SW480 (cell line): ENCODE measurements around the gene SLC35C1.

Experiments
- DNase-seq: peaks from one replicate; pipeline ENCODE4 v3.0.0-alpha.2; 2016; ENCODE audit warnings: low spot score

SLC35C1 gene

DNA sequence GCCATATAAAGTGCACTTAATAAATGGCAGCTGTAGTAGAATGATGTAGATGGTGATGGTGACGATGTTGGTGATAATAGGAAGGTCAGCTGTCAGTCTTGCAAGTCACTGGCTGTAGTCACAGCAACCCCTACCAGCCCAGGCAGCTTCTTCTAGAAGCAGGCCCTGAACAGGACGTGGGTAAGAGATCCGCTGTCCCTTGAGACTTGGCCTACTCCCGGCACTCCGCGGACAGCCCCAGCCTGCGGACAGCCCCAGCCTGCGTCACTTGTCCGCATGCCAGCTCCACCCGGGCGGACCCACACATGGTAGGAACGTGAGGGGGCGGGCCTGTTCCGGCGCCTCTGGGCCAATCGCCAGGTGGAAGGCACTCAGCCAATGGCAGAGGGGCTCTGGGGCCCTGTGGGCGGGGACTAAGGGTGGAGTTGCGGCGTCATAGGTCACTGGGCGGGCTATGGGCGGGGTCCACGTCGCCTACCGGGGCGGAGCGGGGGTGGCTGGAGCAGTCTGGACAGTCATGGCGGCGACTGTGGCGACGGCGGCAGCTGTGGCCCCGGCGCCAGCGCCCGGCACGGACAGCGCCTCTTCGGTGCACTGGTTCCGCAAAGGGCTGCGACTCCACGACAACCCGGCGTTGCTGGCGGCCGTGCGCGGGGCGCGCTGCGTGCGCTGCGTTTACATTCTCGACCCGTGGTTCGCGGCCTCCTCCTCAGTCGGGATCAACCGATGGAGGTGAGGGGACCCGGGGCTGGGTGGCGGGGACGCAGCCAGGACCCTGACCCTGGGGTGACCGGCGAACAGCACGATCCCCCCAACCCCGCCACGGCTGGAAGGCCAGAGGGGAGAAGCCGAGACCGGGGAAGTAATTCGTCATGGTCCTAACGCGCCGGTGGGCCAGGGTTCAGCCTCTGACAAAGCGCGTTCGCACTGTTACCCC, 42.3 kb downstream of the SLC35C1 start, which contains the start of gene CRY2:
TSS of gene CRY2 (plus strand) at position 502 of the 937 bp plus-strand sequence. CDS start at position 518, 16 bp downstream.
- DNase-seq = peak; percentile 96

DNA sequence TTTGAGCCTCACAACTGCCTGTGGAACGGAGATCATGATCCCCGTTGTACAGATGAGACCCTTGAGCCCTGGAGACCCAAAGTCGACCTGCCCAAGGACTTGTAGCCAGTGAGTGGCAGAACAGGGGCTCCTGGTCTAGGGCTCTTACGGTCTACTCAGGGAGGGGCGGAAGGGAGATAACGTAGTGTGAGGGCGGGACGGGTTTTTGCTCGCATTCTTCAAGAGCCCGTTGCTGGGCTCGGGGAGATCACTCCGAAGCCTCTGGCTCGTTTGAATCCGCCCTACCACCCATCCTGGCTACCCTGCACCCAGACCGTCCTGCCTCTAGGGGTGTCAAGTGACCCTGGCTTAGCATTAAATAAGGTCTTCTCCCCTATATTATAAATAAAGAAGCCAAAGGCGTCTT, 43.0 kb downstream of the SLC35C1 start:
- peak; percentile 51 for DNase-seq

DNA sequence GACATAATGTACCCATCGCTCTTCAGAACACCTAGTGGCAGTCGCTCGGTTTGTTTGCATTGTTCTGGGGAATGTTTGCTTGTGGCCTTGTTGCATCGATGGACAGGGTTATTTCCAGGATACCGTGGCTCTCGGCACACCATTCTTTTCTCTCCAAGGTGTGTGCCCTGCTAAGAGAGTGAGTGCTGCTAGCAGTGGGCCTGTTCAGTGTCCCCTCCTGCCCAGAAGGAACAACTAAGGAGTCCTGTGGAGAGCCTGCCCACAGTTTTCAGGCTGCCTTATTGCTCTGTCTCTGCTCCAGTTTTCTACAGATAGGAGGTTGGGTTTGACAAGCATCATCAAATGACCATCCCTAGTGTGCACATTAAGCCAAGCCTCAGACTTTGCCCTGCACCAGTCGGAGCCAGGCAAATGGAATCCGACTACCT, 43.7 kb downstream of the SLC35C1 start:
- DNase-seq = no peak

DNA sequence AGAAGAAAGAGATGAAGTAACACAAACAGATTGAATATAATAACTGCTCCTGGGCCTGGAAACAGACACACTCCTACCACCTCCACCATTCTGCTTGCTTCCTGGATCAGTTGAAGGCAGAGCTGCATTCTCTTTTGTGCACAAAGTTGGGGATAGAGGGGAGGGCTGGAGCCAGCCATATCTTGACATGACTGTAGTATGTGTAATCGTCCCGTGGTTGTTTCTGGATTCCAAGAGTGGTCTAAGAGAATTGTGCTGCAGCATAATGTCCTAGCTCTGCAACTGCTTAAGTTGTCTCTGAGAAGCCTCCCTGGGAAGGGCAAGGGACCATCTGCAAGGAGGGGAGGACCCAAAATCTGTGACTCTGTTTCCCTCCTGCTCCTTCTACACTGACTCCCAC, 45.5 kb downstream of the SLC35C1 start:
- DNase-seq = no peak

DNA sequence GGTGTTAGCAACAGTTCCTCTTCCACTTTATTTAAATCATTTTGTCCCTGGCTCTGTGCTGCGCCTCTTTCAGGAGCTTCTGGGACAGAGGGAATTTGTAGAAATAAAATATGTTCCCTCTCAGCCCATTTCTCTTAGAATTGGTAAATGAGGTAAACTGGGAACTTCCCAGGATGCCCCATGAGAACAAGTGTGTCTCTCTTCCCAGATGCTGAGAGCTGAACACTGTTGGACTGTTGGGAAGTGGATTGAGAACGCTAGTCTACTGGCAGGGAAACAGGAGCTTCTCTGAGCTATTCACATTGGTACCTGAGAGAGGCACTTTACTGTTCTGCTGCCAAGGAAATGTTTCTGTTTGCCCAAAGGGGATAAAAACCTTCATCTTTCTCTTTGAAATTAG, 46.3 kb downstream of the SLC35C1 start:
- DNase-seq = no peak

DNA sequence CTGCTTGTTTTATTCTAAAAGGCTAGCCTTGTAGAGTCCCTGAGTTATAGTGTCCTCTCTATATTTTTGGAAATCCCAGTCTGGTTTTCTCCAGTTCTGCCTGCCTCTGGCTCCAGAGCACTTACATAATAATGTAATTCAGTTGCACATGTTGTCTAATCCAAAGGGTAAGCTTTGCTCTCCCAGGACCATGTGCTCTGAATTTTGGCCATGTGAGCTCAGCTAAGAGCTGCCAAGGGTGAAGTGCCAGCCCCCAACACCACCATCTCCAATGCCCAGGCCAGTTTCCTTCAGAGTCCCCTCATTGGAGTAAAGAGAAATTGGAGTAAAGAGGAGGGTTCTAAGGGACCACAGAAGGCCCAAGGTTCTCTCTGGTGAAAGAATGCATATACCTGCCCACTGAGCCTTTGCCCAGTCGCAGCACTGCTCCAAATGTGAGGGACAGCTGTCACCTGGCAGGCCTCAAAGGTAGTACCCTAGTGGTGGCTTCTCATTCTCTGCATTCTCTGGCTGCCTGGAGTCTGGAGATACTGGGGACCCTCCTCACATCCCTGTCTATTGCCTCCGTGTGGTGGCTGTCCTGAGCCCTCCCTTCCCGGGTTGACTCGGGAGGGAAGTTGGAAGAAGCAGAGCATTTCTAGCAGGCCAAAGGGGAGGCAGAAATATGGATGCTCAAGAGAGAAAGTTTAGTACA, 47.2 kb downstream of the SLC35C1 start:
- no peak for DNase-seq

DNA sequence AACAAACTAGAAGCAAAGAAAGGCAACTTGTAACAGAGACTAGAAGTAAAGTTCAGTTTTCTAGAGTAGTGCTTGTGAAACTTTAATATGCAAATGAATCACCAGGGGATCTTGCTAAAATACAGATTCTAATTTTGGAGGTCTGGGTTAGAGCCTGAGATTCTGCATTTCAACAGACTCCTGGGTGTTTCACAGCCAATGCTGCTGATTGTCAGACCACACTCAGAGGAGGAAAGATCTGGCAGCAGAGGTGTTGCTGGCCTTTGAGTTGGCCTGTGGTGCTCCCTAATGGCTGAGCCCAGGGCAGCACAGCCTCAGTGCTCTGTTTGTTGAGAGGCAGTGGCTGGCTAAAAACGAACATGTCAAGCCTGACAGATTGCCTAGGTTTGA, 47.8 kb downstream of the SLC35C1 start:
- no peak for DNase-seq

DNA sequence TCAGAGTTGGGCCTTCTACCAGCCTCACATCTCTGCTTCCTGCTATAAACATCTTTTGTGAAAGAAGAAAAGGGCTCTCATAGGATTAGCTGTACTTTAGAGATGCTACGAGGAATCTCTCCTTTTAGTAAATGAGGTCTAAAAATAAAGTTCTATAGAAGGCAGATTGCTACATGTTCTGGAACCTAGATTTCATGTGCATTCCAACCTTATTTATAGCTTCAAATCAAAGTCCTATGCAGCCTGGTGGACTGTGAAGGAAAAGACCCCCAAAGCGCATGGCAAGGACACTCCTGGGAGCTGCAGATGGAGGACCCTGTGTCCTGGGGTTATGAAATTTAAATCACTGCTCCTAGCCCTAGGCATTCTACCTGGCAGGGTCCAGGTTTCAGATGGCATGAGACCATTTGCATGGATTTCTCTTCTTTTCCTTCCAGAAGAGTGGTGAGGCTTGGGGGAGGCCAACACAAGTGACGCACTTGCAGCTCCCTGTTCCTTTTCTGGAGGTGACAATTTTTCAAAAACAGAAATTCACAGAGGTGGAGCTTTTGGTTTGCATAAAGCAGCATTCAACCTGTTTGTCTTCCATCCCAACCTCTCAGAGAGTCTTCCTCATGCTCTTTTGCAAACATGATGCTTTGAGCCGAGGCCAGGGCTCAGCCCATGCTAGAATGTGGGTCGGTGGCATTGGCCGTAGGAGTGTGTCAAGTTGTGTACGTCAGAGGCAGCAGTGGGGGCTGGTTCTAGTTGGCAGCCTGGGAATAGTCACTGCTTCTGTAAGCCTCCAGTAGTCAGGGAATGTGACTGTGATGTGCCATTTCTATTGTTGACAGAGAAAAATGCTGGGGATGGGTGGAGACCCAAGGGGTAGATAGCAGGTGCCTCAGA, 48.6 kb downstream of the SLC35C1 start:
- DNase-seq = no peak

DNA sequence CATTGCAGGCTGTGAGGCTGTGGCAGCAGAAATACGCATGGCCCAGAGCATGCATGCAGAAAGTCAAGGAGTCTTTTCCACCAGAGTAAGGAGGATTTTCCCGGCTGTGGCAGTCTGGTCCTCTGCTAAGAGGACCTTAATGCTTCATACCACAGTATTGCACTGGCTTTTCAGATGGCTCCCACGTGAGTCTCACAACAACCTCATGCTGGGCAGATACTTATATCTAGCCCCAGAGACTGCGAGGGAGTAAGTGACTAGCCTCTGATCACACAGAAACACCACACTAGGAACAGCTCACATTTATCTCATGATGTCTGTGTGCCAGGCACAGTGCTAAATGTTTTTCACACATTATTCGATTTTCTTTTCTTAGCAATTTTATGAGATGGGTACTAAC, 50.4 kb downstream of the SLC35C1 start:
- no peak for DNase-seq

DNA sequence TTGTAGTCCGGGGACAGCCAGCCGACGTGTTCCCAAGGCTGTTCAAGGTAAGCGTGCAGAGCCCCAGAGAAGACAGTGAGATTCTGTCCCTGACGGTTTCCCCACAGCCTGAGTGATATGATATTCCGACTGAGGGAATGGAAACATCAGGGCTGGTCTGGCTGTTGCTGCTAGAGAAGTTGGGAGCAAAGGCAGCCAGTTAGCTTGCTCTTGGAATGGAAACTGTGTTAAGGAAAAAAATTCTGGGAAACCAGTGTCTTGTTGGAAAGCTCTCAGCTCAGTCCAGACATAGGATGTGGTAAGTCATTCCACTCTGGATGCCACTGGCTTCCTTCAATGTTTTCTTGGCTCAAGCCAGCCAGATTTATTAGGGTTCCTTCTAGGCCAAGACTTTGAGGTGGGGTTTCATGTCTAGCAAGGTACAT, 51.1 kb downstream of the SLC35C1 start:
- DNase-seq = no peak

DNA sequence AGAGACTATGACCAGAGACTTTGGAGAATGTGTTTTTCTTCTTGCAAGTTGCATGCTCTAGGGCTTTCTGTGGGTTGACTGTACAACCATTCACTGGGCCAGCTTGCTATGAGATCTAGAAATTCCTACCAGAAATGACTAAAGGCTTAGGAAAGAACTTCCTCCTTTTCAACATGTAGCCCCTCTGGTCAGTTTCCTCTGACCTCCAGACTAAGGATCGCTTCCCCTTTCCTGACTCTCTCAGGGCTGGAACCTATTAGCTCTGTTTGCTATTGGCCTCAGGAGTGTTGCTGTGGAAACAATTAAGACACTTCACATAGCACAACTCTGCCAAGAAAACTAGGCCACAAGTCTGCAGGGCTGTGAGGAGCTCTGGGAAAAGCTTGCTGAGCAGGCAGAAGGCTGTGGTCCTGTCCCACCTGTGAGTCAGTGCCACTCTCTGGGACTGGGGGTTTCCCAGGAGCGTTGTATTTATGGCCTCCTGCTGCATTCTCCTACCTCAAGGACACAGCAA, 53.1 kb downstream of the SLC35C1 start:
- no peak for DNase-seq

DNA sequence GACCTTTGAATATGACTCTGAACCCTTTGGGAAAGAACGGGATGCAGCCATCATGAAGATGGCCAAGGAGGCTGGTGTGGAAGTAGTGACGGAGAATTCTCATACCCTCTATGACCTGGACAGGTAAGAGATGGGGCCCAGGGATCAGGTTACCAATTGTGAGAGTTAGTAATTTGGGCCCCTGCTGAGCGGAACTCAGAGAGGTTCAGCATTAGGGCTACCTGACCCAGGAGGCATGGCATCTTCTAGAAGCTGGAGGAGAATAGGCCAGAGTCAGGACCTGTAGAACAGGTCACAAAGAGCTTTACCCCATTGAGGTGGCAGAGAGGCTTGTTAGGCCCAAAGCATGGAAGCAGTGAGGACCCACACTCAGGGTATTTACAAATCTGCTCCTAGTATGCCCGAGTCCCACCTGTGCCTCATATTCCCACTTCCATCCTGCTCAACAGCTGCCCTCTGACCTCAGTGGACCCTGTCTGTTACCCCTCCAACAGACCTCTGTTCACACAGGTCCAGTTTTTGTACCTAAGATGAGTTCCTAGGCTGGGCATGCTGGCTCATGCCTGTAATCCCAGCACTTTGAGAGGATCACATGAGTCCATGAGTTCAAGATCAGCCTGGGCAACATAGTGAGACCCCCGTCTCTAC, 53.9 kb downstream of the SLC35C1 start:
- no peak for DNase-seq

DNA sequence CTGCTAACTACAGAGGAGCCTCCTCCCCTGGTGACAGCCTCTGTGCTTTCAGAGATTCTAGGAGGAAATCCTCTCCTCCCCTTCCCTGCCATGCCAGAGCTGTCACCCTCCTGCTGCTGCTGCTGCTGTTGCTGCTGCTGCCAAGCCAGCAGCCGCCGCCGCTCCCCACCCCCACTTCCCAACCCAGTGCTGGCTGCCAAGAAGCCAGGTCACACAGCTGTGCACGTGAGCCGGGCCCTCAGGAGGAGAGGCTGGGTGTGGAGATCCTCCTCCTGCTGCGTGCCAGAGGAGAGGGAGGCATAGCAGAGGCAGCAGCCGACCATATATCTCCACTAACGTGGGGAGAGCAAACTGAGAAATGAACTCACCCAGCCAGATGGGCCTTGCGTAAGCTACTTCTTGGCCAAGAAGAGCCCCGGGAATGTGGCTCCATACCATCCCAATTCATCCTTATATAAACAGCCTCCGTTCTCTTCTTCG, 54.8 kb downstream of the SLC35C1 start:
- no peak for DNase-seq

DNA sequence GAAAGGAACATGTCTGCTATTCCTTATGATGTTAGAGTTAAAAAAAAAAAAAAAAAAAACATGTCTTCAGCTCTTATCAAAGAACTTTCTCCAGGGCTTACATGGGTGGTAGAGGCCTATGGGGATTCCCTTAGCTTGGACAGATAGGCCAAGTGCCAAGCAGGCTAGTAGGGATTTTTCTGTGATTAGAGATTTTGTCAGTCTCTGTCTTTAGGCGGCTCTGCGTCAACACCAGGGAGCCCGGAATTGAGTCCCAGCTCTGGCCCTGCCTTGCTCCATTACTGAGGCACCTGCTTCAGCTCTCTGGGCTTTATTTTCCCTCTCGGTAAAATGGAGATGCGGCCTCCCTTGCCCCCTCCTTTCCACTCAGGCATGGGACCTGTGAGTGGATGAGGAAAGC, 55.4 kb downstream of the SLC35C1 start:
- no peak for DNase-seq

DNA sequence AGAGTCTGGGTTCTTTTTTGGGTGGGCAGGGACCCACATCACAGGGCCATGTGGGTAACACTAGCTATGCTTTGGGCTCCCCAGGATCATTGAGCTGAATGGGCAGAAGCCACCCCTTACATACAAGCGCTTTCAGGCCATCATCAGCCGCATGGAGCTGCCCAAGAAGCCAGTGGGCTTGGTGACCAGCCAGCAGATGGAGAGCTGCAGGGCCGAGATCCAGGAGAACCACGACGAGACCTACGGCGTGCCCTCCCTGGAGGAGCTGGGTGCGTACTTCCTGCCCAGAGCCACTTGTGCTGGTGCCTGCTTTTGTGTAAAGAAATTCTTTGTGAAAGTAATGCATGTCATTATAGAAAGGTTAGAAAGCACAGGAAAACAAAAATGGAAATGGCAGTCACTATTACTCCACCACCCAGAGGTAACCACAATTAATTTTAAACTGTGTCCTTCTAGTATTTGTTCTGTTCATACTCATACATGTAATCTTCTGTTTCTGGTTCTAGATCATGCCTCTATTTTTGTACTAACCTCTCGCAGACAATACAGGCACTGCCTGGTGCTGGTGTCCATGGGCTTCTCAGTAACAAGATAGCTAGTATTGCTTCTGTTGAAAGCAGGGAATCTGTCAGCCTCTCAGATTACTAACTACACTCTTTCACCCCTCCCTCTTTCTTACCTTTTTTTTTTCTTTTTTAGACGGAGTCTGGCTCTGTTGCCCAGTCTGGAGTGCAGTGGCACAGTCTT, 56.0 kb downstream of the SLC35C1 start:
- no peak for DNase-seq
